Esophagus squamous epithelium (tissue), 5 donors: Measurements from ENCODE around the gene NELFCD. TPM values are rescaled to one million over a fixed set of nuclear protein-coding genes. Genes with fewer than 3 reads are reported as not detected.

Experiments used
- DNase-seq: peaks from one replicate; lab custom pipeline; 2025; lab: John Stamatoyannopoulos, UW
- H3K27ac ChIP-seq, 4 donors: fragments of 200-600 bp; sonication (generic); one replicate each; pipeline ENCODE4 v1.5.1; 2016 to 2019; ENCODE audit warnings: mild to moderate bottlenecking in 1 of 4
- H3K27me3 ChIP-seq, 4 donors: fragments of 200-600 bp; sonication (generic); 1 replicate in 3 of 4; 2 replicates in 1 of 4; pipeline versions ENCODE4 v1.5.1 to v1.6.0; 2017 to 2021; ENCODE audit warnings: antibody characterized with exemption in 1 of 4
- H3K36me3 ChIP-seq, 3 donors: fragments of 200-600 bp; sonication (generic); one replicate each; pipeline ENCODE4 v1.5.1; 2016 to 2019
- H3K4me1 ChIP-seq, 3 donors: fragments of 200-600 bp; sonication (generic); one replicate each; pipeline ENCODE4 v1.5.1; 2017 to 2019
- H3K4me3 ChIP-seq, 4 donors: fragments of 200-600 bp; sonication (generic); 1 replicate in 3 of 4; 2 replicates in 1 of 4; pipeline ENCODE4 v1.5.1; 2016 to 2019; ENCODE audit warnings: mild to moderate bottlenecking in 2 of 4, moderate library complexity in 1 of 4
- H3K9me3 ChIP-seq, 3 donors: fragments of 200-600 bp; sonication (generic); one replicate each; pipeline ENCODE4 v1.5.1; 2016 to 2019
- CTCF ChIP-seq, 6 experiments: fragments of 450-650 bp in 4 of 6; fragments of 200-600 bp in 2 of 6; sonication (generic) in 2 of 6; IDR thresholded peaks; one replicate each; pipeline ENCODE4 v1.5.1; 2016 to 2019; ENCODE audit warnings: antibody characterized with exemption in 6 of 6, mild to moderate bottlenecking in 4 of 6, moderate library complexity in 4 of 6
- POLR2A ChIP-seq, 4 donors: fragments of 450-650 bp; IDR thresholded peaks; one replicate each; pipeline ENCODE4 v1.6.1; 2017; ENCODE audit warnings: antibody characterized with exemption in 4 of 4, mild to moderate bottlenecking in 4 of 4, moderate library complexity in 3 of 4
- WGBS, 2 donors: methylation state at CpG; one replicate each; pipeline ENCODE4 v1.1.5; 2018; 5-methylcytosine and 5-hydroxymethylcytosine counted together
- intact Hi-C: fragments of 100-400 bp; cut with DNase I; formaldehyde crosslinking; loops from one replicate; pipeline ENCODE4 v1.15.0; 2022
- total RNA-seq, 4 donors: library from RNA; depleted of rRNA; stranded (reverse); fragments of >200 nt; gene quantifications; one replicate each; pipeline ENCODE4 v1.1.0, GENCODE V29; 2016
- donor health status: DM: yes; HTN: yes; CAD: no.

The NELFCD gene
- total RNA-seq, 4 donors from 2014 or later: 40.5 to 64.3 (median 49.9) TPM

- WGBS, 2 donors: 43 to 51% methylated on average over 6 of the region's 7 CpGs
- intact Hi-C loops: loop anchor here (10.0 kb wide), 1 partner anchor 136 kb away; no protein-coding TSS in a partner anchor
- peaks cover 9 to 69% (median 14%) of the 10 kb centered on the region in 3 donors for H3K36me3 ChIP-seq
These were observed 50.0 kb downstream of the NELFCD start for GRCh38 chr20:59030911-59031563.

GRCh38 chr20:59031564-59032022 is 50.5 kb downstream of the NELFCD start:
- Histone ChIP-seq H3K27me3 (no peaks in the 10 kb centered on the region), H3K36me3 (peaks cover 10 to 69% (median 16%) of the 10 kb centered on the region in 3 donors), H3K4me1 (peaks cover 20 to 59% (median 30%) of the 10 kb centered on the region in 3 donors), H3K27ac (peak overlapping the region; percentile 84 to 92 (median 90)), H3K4me3 (peak overlapping the region; percentile 49 to 83 (median 73)), H3K9me3 (no peaks in the 10 kb centered on the region)
- WGBS, 2 donors: 17% methylated on average over 9 to 11 of the region's 13 CpGs
- intact Hi-C loops: loop anchor here (10.0 kb wide), 1 partner anchor 137 kb away; no protein-coding TSS in a partner anchor
- DNase-seq: no peak
- no peak for TF ChIP-seq CTCF (IDR thresholded peaks at IDR 0.05)
- TF ChIP-seq POLR2A (IDR thresholded peaks at IDR 0.05): no peak

More at GRCh38 chr20:59030911-59031563, 50.0 kb downstream of the NELFCD start:
- Histone ChIP-seq H3K9me3 (no peaks in the 10 kb centered on the region), H3K27ac (peak overlapping the region in 2 of 4 donors; percentile 90 to 92), H3K4me1 (peaks cover 20 to 59% (median 30%) of the 10 kb centered on the region in 3 donors), H3K4me3 (peak overlapping the region; percentile 49 to 83 (median 73)), H3K27me3 (no peaks in the 10 kb centered on the region)
- TF ChIP-seq POLR2A (IDR thresholded peaks at IDR 0.05): no peak
- no peak for TF ChIP-seq CTCF (IDR thresholded peaks at IDR 0.05)
- DNase-seq: no peak

GRCh38 chr20:59032023-59032712 is 51.1 kb downstream of the NELFCD start, which contains the start of gene ATP5F1E:
TSS of gene ATP5F1E (minus strand) at chr20:59032335. CDS start at chr20:59032251, 84 bp downstream.
- Histone ChIP-seq H3K4me3 (peak within 1 kb of the TSS; percentile 49 to 83 (median 73)), H3K4me1 (peaks cover 20 to 55% (median 30%) of the 10 kb centered on the region in 3 donors), H3K27ac (peak within 1 kb of the TSS; percentile 84 to 92 (median 90)), H3K36me3 (peaks cover 10 to 69% (median 19%) of the 10 kb centered on the region in 3 donors), H3K27me3 (no peaks in the 10 kb centered on the region), H3K9me3 (no peaks in the 10 kb centered on the region)
- TF ChIP-seq CTCF (IDR thresholded peaks at IDR 0.05): peak in 1 of 6 experiments; percentile 11
- peak in 3 of 4 donors; percentile 83 to 94 (median 93) for TF ChIP-seq POLR2A (IDR thresholded peaks at IDR 0.05)
- intact Hi-C loops: loop anchor here (10.0 kb wide), 1 partner anchor 137 kb away; no protein-coding TSS in a partner anchor
- WGBS, 2 donors: 0% methylated on average over 18 of the region's 86 CpGs; no CpG with 5 or more reads in 1 of the 2 donors
- peak; percentile 77 for DNase-seq

- Histone ChIP-seq H3K27ac (peak overlapping the region; percentile 84 to 92 (median 90)), H3K4me1 (peaks cover 20 to 50% (median 27%) of the 10 kb centered on the region in 3 donors), H3K36me3 (peaks cover 10 to 69% (median 24%) of the 10 kb centered on the region in 3 donors), H3K9me3 (no peaks in the 10 kb centered on the region), H3K27me3 (no peaks in the 10 kb centered on the region), H3K4me3 (peak overlapping the region; percentile 49 to 83 (median 73))
- TF ChIP-seq POLR2A (IDR thresholded peaks at IDR 0.05): no peak
- peak in 5 of 6 experiments; percentile 0 to 51 (median 28) for TF ChIP-seq CTCF (IDR thresholded peaks at IDR 0.05)
- DNase-seq: no peak
- 1 to 2% methylated on average over 9 of the region's 13 CpGs for WGBS, 2 donors
- intact Hi-C loops: loop anchor here (10.0 kb wide), 1 partner anchor 138 kb away; no protein-coding TSS in a partner anchor
These were observed 51.6 kb downstream of the NELFCD start for GRCh38 chr20:59032713-59033059.
